Liver (tissue), 9 donors: ENCODE measurements around the gene SETBP1. TPM values are rescaled to one million over a fixed set of nuclear protein-coding genes. Genes with fewer than 3 reads are reported as not detected.

Source experiments
- DNase-seq: peaks from one replicate; pipeline ENCODE4 v3.0.0-alpha.2; 2017; ENCODE audit warnings: low spot score
- H3K27ac ChIP-seq, 2 donors: one replicate each; pipeline ENCODE4 v1.7.0; 2013; ENCODE audit warnings: inconsistent platforms in 2 of 2, low read length in 2 of 2, control low read depth in 1 of 2, low read depth in 1 of 2, mild to moderate bottlenecking in 1 of 2
- H3K27me3 ChIP-seq, 4 donors: one replicate each; pipeline versions ENCODE4 v1.6.1 to v1.7.0; 2013; ENCODE audit warnings: low read length in 3 of 4, inconsistent platforms in 1 of 4, mild to moderate bottlenecking in 1 of 4, moderate library complexity in 1 of 4; ENCODE audit not compliant: control insufficient read depth in 4 of 4, insufficient read depth in 4 of 4
- H3K36me3 ChIP-seq, 4 donors: one replicate each; pipeline versions ENCODE4 v1.6.1 to v1.7.0; 2013; ENCODE audit warnings: low read length in 3 of 4, mild to moderate bottlenecking in 3 of 4, low read depth in 1 of 4, moderate library complexity in 1 of 4; ENCODE audit not compliant: control insufficient read depth in 4 of 4, insufficient read depth in 3 of 4
- H3K4me1 ChIP-seq, 4 donors: one replicate each; pipeline versions ENCODE4 v1.6.1 to v1.7.0; 2013; ENCODE audit warnings: low read length in 3 of 4, mild to moderate bottlenecking in 3 of 4, moderate library complexity in 1 of 4; ENCODE audit not compliant: control insufficient read depth in 4 of 4, insufficient read depth in 4 of 4
- H3K4me3 ChIP-seq, 3 donors: one replicate each; pipeline versions ENCODE4 v1.6.1 to v1.7.0; 2013; ENCODE audit warnings: low read length in 3 of 3, control low read depth in 1 of 3, low read depth in 1 of 3, mild to moderate bottlenecking in 1 of 3
- H3K9ac ChIP-seq, 2 donors: one replicate each; pipeline ENCODE4 v1.7.0; 2013; ENCODE audit warnings: low read length in 2 of 2, mild to moderate bottlenecking in 2 of 2, moderate library complexity in 2 of 2, control low read depth in 1 of 2, low read depth in 1 of 2
- H3K9me3 ChIP-seq, 4 donors: one replicate each; pipeline versions ENCODE4 v1.6.1 to v1.7.0; 2013; ENCODE audit warnings: low read length in 3 of 4; ENCODE audit not compliant: control insufficient read depth in 4 of 4
- ATF3 ChIP-seq: IDR thresholded peaks from 2 replicates; pipeline ENCODE4 v1.6.1; 2016; ENCODE audit warnings: antibody characterized with exemption
- EGR1 ChIP-seq, 2 donors: IDR thresholded peaks; 2 replicates each; pipeline ENCODE4 v1.6.1; 2016 to 2018; ENCODE audit warnings: antibody characterized with exemption in 2 of 2, low read depth in 2 of 2
- FOXA2 ChIP-seq: IDR thresholded peaks from 2 replicates; pipeline ENCODE4 v1.6.1; 2016; ENCODE audit warnings: antibody characterized with exemption
- GABPA ChIP-seq, 2 donors: IDR thresholded peaks in 1 of 2; conservative IDR thresholded peaks in 1 of 2; 2 replicates each; pipeline ENCODE4 v1.6.1; 2016; ENCODE audit warnings: antibody characterized with exemption in 2 of 2, mild to moderate bottlenecking in 1 of 2, moderate library complexity in 1 of 2
- HNF4G ChIP-seq: IDR thresholded peaks from 2 replicates; pipeline ENCODE4 v1.6.1; 2016; ENCODE audit warnings: antibody characterized with exemption
- JUND ChIP-seq, 2 donors: IDR thresholded peaks; 2 replicates each; pipeline ENCODE4 v1.6.1; 2016; ENCODE audit warnings: antibody characterized with exemption in 2 of 2
- MAX ChIP-seq: IDR thresholded peaks from 2 replicates; pipeline ENCODE4 v1.6.1; 2016; ENCODE audit warnings: antibody characterized with exemption
- NR2F2 ChIP-seq: IDR thresholded peaks from 2 replicates; pipeline ENCODE4 v1.6.1; 2016; ENCODE audit warnings: antibody characterized with exemption
- RAD21 ChIP-seq, 2 donors: IDR thresholded peaks; 2 replicates each; pipeline ENCODE4 v1.6.1; 2016; ENCODE audit warnings: antibody characterized with exemption in 2 of 2, mild to moderate bottlenecking in 2 of 2
- REST ChIP-seq: IDR thresholded peaks from 2 replicates; pipeline ENCODE4 v1.6.1; 2016; ENCODE audit warnings: antibody characterized with exemption, mild to moderate bottlenecking
- RXRA ChIP-seq, 2 donors: IDR thresholded peaks; 2 replicates each; pipeline ENCODE4 v1.6.1; 2017 to 2018; ENCODE audit warnings: antibody characterized with exemption in 2 of 2, mild to moderate bottlenecking in 1 of 2
- SP1 ChIP-seq: IDR thresholded peaks from 2 replicates; pipeline ENCODE4 v1.6.1; 2018; ENCODE audit warnings: antibody characterized with exemption, mild to moderate bottlenecking
- TAF1 ChIP-seq: conservative IDR thresholded peaks from 2 replicates; pipeline ENCODE4 v1.6.1; 2016; ENCODE audit warnings: antibody characterized with exemption, mild to moderate bottlenecking
- ZBTB33 ChIP-seq: IDR thresholded peaks from 2 replicates; pipeline ENCODE4 v1.6.1; 2016; ENCODE audit warnings: antibody characterized with exemption
- WGBS: extraction: QIAGEN DNeasy Blood & Tissue Kit; methylation state at CpG from one replicate; pipeline ENCODE4 v1.1.7; 2013; 5-methylcytosine and 5-hydroxymethylcytosine counted together
- polyA plus RNA-seq, 2 donors: library from polyadenylated mRNA; stranded (reverse) in 1 of 2; unstranded in 1 of 2; fragments of 200-250 nt in 1 of 2; fragments of >200 nt in 1 of 2; fragmentation: Nextera tagmentation in 1 of 2; extraction: Ambion mirVana in 1 of 2; gene quantifications; one replicate each; pipeline versions ENCODE4 v1.2.1 to v1.2.3, GENCODE V29; 2013 to 2015
- total RNA-seq, 2 donors: library from RNA; depleted of rRNA; stranded (reverse); fragments of >200 nt; gene quantifications; one replicate each; pipeline ENCODE4 v1.2.3, GENCODE V29; 2014
- donor health status: healthy.
- donor health status: healthy.
- donor health status: healthy.
- donor health status: healthy.
- donor health status: healthy.

The SETBP1 gene
- total and polyA plus RNA-seq, 4 donors: 2.5 to 15.8 (median 4.7) TPM

GRCh38 chr18:44934901-44935300, 254.2 kb downstream of the SETBP1 start:
- TF ChIP-seq ATF3: no peak
- no peak for TF ChIP-seq HNF4G
- no peak for TF ChIP-seq NR2F2
- no peak for TF ChIP-seq RXRA (IDR thresholded peaks at IDR 0.05)
- TF ChIP-seq ZBTB33: no peak
- TF ChIP-seq FOXA2: no peak

GRCh38 chr18:44935455-44935854, 254.8 kb downstream of the SETBP1 start:
- Histone ChIP-seq H3K4me3 (no peak overlapping the region), H3K27ac (no peak overlapping the region), H3K9ac (no peak overlapping the region), H3K36me3 (no peaks in the 10 kb centered on the region), H3K4me1 (no peaks in the 10 kb centered on the region), H3K27me3 (no peaks in the 10 kb centered on the region), H3K9me3 (no peaks in the 10 kb centered on the region)
- no peak for DNase-seq
- no peak for TF ChIP-seq TAF1
- TF ChIP-seq SP1: no peak
- no peak for TF ChIP-seq ATF3
- TF ChIP-seq RXRA (IDR thresholded peaks at IDR 0.05): no peak
- no peak for TF ChIP-seq NR2F2
- no peak for TF ChIP-seq HNF4G
- no peak for TF ChIP-seq ZBTB33
- TF ChIP-seq EGR1 (IDR thresholded peaks at IDR 0.05; ENCODE audit: low read depth in 2 of 2): no peak
- no peak for TF ChIP-seq JUND (IDR thresholded peaks at IDR 0.05)
- TF ChIP-seq GABPA (IDR thresholded peaks at IDR 0.05 in 1 of 2, conservative IDR thresholded peaks at IDR 0.05 in 1 of 2): no peak
- TF ChIP-seq REST: no peak
- TF ChIP-seq MAX: no peak
- TF ChIP-seq FOXA2: no peak
- no peak for TF ChIP-seq RAD21 (IDR thresholded peaks at IDR 0.05)

More at GRCh38 chr18:44934901-44935300, 254.2 kb downstream of the SETBP1 start:
- no peaks in the 10 kb centered on the region for H3K9me3 ChIP-seq
- WGBS: 89% methylated on average over 2 of the region's 2 CpGs
- no peak for DNase-seq
- H3K4me3 ChIP-seq: no peak overlapping the region
- H3K27me3 ChIP-seq: no peaks in the 10 kb centered on the region
- no peaks in the 10 kb centered on the region for H3K4me1 ChIP-seq
- H3K9ac ChIP-seq: no peak overlapping the region
- H3K36me3 ChIP-seq: no peaks in the 10 kb centered on the region
- H3K27ac ChIP-seq: no peak overlapping the region
